Stimulated activated CD8-positive, alpha-beta memory T cell treated with anti-CD3 and anti-CD28 coated beads, Interleukin-7, amount 100 ng/mL, for 4 hours (primary cell): ENCODE results near the gene DBNL.
"Not testable (repeated sequence)": the region's sequence is repeated elsewhere in the genome, so short reads cannot be mapped to it uniquely, and the experiment has no call there.

Experiments
- DNase-seq, 2 donors: peaks; one replicate each; pipeline ENCODE4 v3.0.0-alpha.2; 2020; ENCODE audit warnings: low read depth in 2 of 2

DBNL gene

DNA sequence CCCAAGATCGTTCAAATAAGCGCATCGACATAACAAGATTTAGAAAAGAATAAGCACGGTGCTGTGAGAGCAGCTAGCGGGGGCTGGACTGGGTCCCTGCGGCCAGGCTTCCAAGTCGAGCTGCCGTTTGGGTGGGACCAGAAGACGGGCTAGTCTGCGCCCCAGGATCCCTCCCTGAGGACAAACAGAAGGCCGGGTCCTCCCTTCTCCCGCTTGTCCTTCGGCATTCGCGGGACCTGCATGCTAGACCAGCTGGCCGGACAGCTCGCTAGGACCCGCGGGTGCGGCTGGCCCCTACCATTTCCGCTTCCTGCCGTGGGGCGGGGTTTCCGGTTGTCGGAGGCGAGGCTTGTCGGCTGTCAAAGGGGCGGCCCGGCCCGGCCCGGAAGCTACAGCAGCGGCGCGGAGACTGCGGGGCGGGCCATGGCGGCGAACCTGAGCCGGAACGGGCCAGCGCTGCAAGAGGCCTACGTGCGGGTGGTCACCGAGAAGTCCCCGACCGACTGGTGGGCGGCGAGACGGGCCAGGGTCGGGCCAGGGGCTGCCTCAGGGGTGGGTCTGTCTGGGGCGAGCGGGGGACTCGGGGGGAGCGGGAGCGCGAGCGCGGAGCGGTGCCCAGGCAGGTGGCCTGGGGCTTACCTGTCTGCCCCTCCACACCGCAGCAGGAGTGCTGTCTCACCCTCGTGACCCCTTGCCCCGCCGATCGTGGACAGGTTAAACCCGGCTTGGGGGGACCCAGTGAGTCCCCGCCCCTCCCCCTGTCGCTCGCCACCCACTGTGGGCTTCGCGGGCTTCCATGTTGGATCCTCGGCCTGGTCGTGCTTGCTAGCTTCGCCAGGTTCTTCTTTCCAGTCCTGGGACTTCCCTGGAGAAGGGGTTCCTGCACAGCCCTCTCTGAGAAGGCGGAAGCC is at the start of gene DBNL:
TSS of gene DBNL (plus strand) at position 388 of the 911 bp plus-strand sequence. CDS start at position 424, 36 bp downstream.
- DNase-seq = peak; percentile 84 to 86

- DNase-seq = not testable (repeated sequence)
Measured at GRCh38 chr7:43997532-43997931, 47.0 kb upstream of the DBNL start, which contains the start of gene SPDYE1. Gene SPDYE1, plus strand, starts transcription at chr7:43997897. Its CDS starts 2,053 bp downstream, at chr7:43999950.

GRCh38 chr7:44012081-44012480 is 32.4 kb upstream of the DBNL start:
- not testable (repeated sequence) for DNase-seq

DNA sequence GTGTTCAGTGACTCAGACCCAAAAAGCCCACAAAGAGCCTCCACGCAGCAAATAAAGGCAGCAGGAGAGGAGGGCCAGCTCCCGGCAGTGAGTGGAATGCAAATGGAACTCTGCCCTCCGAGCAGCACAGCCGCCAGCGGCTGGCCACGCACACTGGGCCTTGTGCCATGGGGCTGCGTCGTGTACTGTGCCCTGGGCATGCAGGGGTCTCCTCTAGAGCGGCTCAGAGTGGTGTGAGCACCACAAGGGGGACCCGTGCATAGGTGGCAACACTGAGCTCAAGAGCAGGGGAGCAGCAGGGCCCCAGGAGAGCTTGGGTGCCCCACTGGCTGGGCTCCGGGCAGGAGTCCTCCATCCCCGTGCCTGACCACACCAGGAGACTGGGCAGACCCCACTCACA is 29.4 kb upstream of the DBNL start:
- DNase-seq = not testable (repeated sequence)

DNA sequence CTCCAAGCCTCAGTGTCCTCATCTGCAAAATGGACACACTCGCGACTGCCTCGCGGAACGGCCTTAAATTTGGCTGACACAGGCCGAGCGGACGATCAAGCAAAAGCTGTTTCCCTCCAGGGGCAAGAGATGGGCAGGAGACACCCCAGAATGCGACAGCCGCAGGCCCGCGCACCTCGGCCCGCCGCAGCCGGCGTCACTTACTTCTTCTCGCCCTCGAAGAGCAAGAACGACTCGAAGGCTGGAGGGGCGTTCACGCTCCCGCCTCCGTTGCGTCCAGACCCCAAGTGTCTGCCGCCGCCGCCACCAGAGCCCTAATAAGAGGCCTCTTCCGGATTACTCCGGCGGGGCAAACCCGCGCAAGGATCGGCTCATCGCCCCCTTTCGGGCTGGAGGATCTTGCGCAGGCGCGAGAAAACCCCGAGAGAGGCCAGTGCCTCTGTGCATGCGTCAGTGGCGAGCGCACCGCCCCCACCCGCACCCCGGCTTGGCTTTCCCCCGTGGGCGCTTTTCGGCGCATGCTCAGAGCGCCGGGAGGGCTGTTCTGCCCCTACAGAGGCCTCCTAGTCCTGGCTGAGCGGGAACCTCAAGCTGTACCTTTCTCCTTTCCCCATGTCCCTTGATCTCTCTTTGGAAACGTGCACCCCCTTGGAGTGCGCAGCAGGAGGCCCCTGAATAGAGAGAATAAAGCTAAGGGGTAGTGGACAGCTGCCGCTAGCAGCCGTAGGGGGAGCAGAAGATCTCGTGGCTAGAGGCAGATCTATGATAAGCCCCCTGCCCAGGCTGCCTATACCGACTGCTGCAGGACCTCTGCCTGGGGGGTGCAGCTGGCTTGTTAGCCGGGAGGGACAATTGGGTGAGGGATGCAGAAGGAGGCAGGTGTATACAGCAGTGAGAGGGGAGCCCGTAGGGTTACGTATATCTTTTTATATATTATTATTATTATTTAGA is 25.4 kb upstream of the DBNL start:
- peak; percentile 99 for DNase-seq

GRCh38 chr7:44019825-44020224 is 24.7 kb upstream of the DBNL start:
- DNase-seq = not testable (repeated sequence)

DNA sequence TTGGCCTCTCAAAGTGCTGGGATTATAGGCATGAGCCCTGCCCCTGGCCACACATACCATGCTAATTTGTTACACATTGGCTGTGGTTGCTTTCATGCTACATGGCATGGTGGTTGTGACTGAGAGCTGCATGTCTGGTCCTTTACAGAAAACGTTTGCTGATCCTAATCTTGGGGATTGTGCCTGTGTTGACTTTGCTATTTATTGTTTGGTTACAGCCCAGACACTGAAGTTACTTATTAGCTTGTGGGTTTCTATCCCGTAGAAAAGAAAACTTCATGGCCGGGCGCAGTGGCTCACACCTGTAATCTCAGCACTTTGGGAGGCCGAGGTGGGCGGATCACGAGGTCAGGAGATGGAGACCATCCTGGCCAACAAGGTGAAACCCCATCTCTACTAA is 22.4 kb upstream of the DBNL start:
- DNase-seq = not testable (repeated sequence)

GRCh38 chr7:44022796-44023467 is 21.6 kb upstream of the DBNL start:
- not testable (repeated sequence) for DNase-seq

- DNase-seq = not testable (repeated sequence)
Measured at GRCh38 chr7:44029433-44029832, 15.1 kb upstream of the DBNL start.

- DNase-seq = not testable (repeated sequence)
Measured at GRCh38 chr7:44030029-44030428, 14.5 kb upstream of the DBNL start.

- DNase-seq = not testable (repeated sequence)
Measured at GRCh38 chr7:44031319-44031718, 13.2 kb upstream of the DBNL start.

- DNase-seq = not testable (repeated sequence)
Measured at GRCh38 chr7:44032031-44032430, 12.5 kb upstream of the DBNL start.

DNA sequence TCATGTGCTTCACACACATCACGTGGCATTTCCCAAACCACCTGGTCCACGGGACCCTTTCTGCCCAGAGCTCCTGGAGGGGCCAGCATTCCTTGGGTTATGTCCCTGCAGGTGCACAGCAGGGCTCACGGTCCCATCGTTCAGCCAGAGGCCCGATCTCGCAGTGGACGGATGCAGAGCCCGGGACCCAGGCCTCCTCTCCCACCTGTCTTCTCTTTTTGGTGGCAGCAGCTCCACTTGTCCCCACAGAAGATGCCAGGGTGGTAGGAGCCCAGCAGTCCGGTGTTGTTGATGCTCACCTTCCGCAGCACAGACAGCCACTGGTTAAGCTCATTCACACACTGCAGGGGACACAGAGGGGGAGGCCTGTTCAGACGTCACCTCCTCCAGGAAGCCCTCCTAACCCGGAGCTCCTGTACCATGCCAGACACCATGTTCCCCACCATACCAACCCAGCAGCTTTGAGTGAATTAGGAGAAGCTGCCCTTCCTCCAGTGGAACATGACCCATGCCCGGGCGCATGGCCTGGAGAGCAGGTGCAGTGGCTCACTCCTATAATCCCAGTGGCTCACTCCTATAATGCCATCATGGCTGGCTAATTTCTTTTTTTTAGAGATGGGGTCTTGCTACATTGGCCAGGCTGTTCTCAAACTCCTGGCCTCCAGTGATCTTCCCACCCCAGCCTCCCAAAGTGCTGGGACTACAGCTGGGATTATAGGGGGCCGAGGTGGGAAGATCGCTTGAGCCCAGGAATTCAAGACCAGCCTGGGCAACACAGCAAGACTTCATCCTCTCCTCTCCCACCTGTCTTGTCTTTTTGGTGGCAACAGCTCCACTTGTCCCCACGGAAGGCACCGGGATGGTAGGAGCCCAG is 10.3 kb upstream of the DBNL start:
- not testable (repeated sequence) for DNase-seq

- not testable (repeated sequence) for DNase-seq
Measured at GRCh38 chr7:44036364-44036763, 8.1 kb upstream of the DBNL start.

GRCh38 chr7:44037951-44038350 is 6.6 kb upstream of the DBNL start:
- not testable (repeated sequence) for DNase-seq

- DNase-seq = not testable (repeated sequence)
Measured at GRCh38 chr7:44038553-44038952, 5.9 kb upstream of the DBNL start.

- DNase-seq = peak; percentile 63 to 80
Measured at GRCh38 chr7:44038961-44039558, 5.4 kb upstream of the DBNL start.

DNA sequence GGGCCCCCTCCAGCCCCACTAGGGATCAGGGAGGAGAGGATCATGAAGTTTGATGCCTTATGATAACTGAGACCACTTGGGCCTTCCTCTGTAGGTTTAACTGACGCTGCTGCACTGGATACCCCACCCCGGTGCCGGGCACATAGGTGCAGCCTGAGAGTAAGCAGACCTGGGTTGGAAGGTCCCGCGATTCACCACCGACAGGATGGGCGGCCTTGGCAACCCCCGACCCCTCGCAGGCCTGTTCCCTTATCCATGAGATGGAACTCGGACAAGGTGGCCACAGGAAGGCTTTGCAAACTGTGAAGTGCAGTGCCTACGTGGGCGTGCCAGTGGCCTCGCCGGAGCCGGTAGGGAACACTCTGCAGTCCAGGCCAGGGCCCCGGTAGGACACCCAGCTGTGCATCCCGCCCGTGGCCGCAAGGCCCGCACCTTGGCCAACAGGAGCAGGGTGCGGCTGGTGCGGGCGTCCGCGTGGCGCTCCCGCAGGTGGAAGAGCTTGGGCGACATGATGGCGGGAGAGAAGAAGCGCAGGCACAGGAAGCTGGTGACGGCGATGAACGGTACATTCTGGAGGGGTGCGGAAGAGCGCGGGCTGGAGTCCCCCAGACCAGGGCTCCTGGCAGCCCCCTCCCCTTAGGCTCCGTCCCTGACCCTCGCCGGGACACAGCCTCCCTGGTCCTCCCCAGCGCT is 4.6 kb upstream of the DBNL start:
- DNase-seq = not testable (repeated sequence)

GRCh38 chr7:44040493-44040891 is 4.0 kb upstream of the DBNL start:
- peak in 1 of 2 donors; percentile 67 for DNase-seq
